ENCODE measurements around the gene PLEK2.
A peak's percentile ranks its signal among the peaks of the same experiment; 100 is the strongest.
"Not testable (repeated sequence)": the region's sequence is repeated elsewhere in the genome, so short reads cannot be mapped to it uniquely, and the experiment has no call there.

Gene PLEK2

GRCh38 chr14:67426983-67427606 is 15.1 kb upstream of the PLEK2 start:
- peak; percentile 67 for DNase-seq

- no peak for DNase-seq
Observed at GRCh38 chr14:67426161-67426560, 14.2 kb upstream of the PLEK2 start.

GRCh38 chr14:67425608-67426007 is 13.6 kb upstream of the PLEK2 start:
- no peak for DNase-seq

GRCh38 chr14:67424539-67424938 is 12.6 kb upstream of the PLEK2 start:
- no peak for DNase-seq

GRCh38 chr14:67423424-67423823 is 11.5 kb upstream of the PLEK2 start:
- no peak for DNase-seq

- no peak for DNase-seq
Observed at GRCh38 chr14:67421356-67422224, 9.6 kb upstream of the PLEK2 start.

GRCh38 chr14:67420102-67420739 is 8.3 kb upstream of the PLEK2 start:
- DNase-seq = peak; percentile 38

- no peak for DNase-seq
Observed at GRCh38 chr14:67418401-67419191, 6.6 kb upstream of the PLEK2 start.

GRCh38 chr14:67417633-67418032 is 5.7 kb upstream of the PLEK2 start:
- DNase-seq = no peak

GRCh38 chr14:67416810-67417209 is 4.8 kb upstream of the PLEK2 start:
- no peak for DNase-seq

GRCh38 chr14:67416085-67416484 is 4.1 kb upstream of the PLEK2 start:
- no peak for DNase-seq

GRCh38 chr14:67415610-67416009 is 3.6 kb upstream of the PLEK2 start:
- DNase-seq = not testable (repeated sequence)

- no peak for DNase-seq
Observed at GRCh38 chr14:67413806-67414769, 2.1 kb upstream of the PLEK2 start.

GRCh38 chr14:67411370-67411769 is 595 bp downstream of the PLEK2 start:
- DNase-seq = no peak

- no peak for DNase-seq
Observed at GRCh38 chr14:67410313-67410712, 1.7 kb downstream of the PLEK2 start.

GRCh38 chr14:67409461-67409860 is 2.5 kb downstream of the PLEK2 start:
- no peak for DNase-seq

GRCh38 chr14:67408122-67408801 is 3.7 kb downstream of the PLEK2 start:
- not testable (repeated sequence) for DNase-seq

- DNase-seq = no peak
Observed at GRCh38 chr14:67405771-67406170, 6.2 kb downstream of the PLEK2 start.

- no peak for DNase-seq
Observed at GRCh38 chr14:67400434-67400833, 11.5 kb downstream of the PLEK2 start.

GRCh38 chr14:67397536-67397935 is 14.4 kb downstream of the PLEK2 start:
- no peak for DNase-seq

GRCh38 chr14:67396381-67396970 is 15.5 kb downstream of the PLEK2 start:
- no peak for DNase-seq
